MM.1S (cell line): ENCODE measurements around the gene CD80.

ENCODE experiments used
- DNase-seq: peaks from one replicate; pipeline ENCODE4 v3.0.0-alpha.2; 2015
- H2AFZ ChIP-seq: fragments of 300-600 bp; sonication (generic); 2 replicates; pipeline ENCODE4 v1.6.0; 2016; ENCODE audit warnings: antibody characterized with exemption, low read length
- H3F3A ChIP-seq: fragments of 300-600 bp; sonication (generic); 2 replicates; pipeline ENCODE4 v1.6.1; 2016; ENCODE audit warnings: mild to moderate bottlenecking, antibody characterized with exemption, low read length, moderate library complexity, mixed read lengths; ENCODE audit not compliant: insufficient read depth
- H3K27ac ChIP-seq: fragments of 300-600 bp; sonication (generic); 2 replicates; pipeline ENCODE4 v1.5.1; 2016; ENCODE audit warnings: mild to moderate bottlenecking, low read length
- H3K27me3 ChIP-seq: fragments of 300-600 bp; sonication (generic); replicated peaks from 2 replicates; pipeline ENCODE4 v1.6.0; 2016; ENCODE audit warnings: low read length; ENCODE audit not compliant: insufficient read depth
- H3K36me3 ChIP-seq: fragments of 300-600 bp; sonication (generic); replicated peaks from 2 replicates; pipeline ENCODE4 v1.6.1; 2016; ENCODE audit warnings: mild to moderate bottlenecking, low read length, mixed read lengths; ENCODE audit not compliant: insufficient read depth
- H3K4me1 ChIP-seq: fragments of 300-600 bp; sonication (generic); 2 replicates; pipeline ENCODE4 v1.6.1; 2016; ENCODE audit warnings: low read length, mixed read lengths
- H3K4me2 ChIP-seq: fragments of 300-600 bp; sonication (generic); 2 replicates; pipeline ENCODE4 v1.6.0; 2016; ENCODE audit warnings: low read depth, low read length
- H3K4me3 ChIP-seq: fragments of 300-600 bp; sonication (generic); 2 replicates; pipeline ENCODE4 v1.5.1; 2016; ENCODE audit warnings: low read length, mixed read lengths
- H3K79me2 ChIP-seq: fragments of 300-600 bp; sonication (generic); 2 replicates; pipeline ENCODE4 v1.6.1; 2016; ENCODE audit warnings: mixed run types, low read length, mixed read lengths
- H3K9ac ChIP-seq: fragments of 300-600 bp; sonication (generic); 2 replicates; pipeline ENCODE4 v1.6.1; 2016; ENCODE audit warnings: low read length, mixed read lengths
- H3K9me2 ChIP-seq: fragments of 300-600 bp; sonication (generic); replicated peaks from 2 replicates; pipeline ENCODE4 v1.6.1; 2016; ENCODE audit warnings: mild to moderate bottlenecking, low read length, mixed read lengths; ENCODE audit not compliant: insufficient read depth
- H3K9me3 ChIP-seq: fragments of 300-600 bp; sonication (generic); replicated peaks from 2 replicates; pipeline ENCODE4 v1.6.1; 2016; ENCODE audit warnings: mild to moderate bottlenecking, low read length, mixed read lengths; ENCODE audit not compliant: insufficient read depth
- H4K20me1 ChIP-seq: fragments of 300-600 bp; sonication (generic); 2 replicates; pipeline ENCODE4 v1.6.1; 2016; ENCODE audit warnings: mild to moderate bottlenecking, low read length, moderate library complexity, mixed read lengths; ENCODE audit not compliant: insufficient read depth
- EZH2 ChIP-seq: fragments of 300-600 bp; sonication (generic); optimal IDR thresholded peaks from 2 replicates; pipeline ENCODE3; 2017; ENCODE audit warnings: low read depth, mild to moderate bottlenecking, antibody characterized with exemption, low read length, mixed read lengths
- EZH2phosphoT487 ChIP-seq: fragments of 300-600 bp; sonication (generic); IDR thresholded peaks from 2 replicates; pipeline ENCODE4 v1.6.1; 2018; ENCODE audit warnings: antibody characterized with exemption, low read length
- TF ChIP-seq, protein P1 (sequence below): fragments of 300-600 bp; sonication (generic); IDR thresholded peaks from 2 replicates; pipeline ENCODE4 v1.5.1; 2016; ENCODE audit warnings: antibody characterized with exemption, low read length, mixed read lengths

Gene CD80, protein sequence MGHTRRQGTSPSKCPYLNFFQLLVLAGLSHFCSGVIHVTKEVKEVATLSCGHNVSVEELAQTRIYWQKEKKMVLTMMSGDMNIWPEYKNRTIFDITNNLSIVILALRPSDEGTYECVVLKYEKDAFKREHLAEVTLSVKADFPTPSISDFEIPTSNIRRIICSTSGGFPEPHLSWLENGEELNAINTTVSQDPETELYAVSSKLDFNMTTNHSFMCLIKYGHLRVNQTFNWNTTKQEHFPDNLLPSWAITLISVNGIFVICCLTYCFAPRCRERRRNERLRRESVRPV

DNA sequence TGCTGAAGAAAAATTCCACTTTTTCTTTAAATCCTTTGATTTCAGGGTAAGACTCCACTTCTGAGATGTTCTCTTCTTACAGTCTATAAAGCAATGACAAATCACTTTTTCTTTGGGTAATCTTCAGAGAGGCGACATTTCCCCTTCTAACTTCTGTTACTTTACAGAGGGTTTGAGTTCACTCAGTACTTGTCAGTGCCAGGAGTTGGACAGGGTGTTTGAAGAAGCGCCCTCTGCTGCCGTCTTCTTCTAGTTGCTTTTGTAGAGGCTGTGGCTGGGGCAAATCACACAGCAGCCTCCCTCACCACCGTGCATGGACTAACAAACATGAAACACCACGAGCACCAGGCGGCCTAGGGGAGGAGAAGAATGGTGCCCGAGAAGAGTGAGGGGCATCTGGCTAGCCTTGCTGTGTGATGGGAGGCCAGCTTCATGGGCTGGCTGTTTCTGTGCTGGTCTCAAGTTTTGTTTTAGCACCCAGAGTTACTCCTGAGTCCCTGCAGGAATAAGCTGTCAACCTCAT is at the start of gene CD80:
Gene CD80, minus strand, starts transcription at position 174 of the 523 bp plus-strand sequence. CDS start 1,886 bp downstream, outside the sequence.
- peaks cover 7% of the 10 kb centered on the region for H3K4me1 ChIP-seq
- H3F3A ChIP-seq, result no peaks in the 10 kb centered on the region
- no peaks in the 10 kb centered on the region for H3K9me3 ChIP-seq
- no peaks in the 10 kb centered on the region for H3K9me2 ChIP-seq
- H3K4me2 ChIP-seq, result peak within 1 kb of the TSS; percentile 24; the same call in 1 of the 2 replicates
- no peaks in the 10 kb centered on the region for H3K79me2 ChIP-seq
- H3K27me3 ChIP-seq, result no peaks in the 10 kb centered on the region
- H3K4me3 ChIP-seq, result no peak within 1 kb of the TSS
- peak; percentile 71 for DNase-seq
- no peaks in the 10 kb centered on the region for H3K36me3 ChIP-seq
- H3K9ac ChIP-seq, result no peak within 1 kb of the TSS
- no peak within 1 kb of the TSS for H3K27ac ChIP-seq
- H2AFZ ChIP-seq, result peak within 1 kb of the TSS; percentile 65
- H4K20me1 ChIP-seq, result no peaks in the 10 kb centered on the region
- TF ChIP-seq, protein P1, sequence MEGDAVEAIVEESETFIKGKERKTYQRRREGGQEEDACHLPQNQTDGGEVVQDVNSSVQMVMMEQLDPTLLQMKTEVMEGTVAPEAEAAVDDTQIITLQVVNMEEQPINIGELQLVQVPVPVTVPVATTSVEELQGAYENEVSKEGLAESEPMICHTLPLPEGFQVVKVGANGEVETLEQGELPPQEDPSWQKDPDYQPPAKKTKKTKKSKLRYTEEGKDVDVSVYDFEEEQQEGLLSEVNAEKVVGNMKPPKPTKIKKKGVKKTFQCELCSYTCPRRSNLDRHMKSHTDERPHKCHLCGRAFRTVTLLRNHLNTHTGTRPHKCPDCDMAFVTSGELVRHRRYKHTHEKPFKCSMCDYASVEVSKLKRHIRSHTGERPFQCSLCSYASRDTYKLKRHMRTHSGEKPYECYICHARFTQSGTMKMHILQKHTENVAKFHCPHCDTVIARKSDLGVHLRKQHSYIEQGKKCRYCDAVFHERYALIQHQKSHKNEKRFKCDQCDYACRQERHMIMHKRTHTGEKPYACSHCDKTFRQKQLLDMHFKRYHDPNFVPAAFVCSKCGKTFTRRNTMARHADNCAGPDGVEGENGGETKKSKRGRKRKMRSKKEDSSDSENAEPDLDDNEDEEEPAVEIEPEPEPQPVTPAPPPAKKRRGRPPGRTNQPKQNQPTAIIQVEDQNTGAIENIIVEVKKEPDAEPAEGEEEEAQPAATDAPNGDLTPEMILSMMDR, result peak; percentile 56
- TF ChIP-seq EZH2, result no peak

DNA sequence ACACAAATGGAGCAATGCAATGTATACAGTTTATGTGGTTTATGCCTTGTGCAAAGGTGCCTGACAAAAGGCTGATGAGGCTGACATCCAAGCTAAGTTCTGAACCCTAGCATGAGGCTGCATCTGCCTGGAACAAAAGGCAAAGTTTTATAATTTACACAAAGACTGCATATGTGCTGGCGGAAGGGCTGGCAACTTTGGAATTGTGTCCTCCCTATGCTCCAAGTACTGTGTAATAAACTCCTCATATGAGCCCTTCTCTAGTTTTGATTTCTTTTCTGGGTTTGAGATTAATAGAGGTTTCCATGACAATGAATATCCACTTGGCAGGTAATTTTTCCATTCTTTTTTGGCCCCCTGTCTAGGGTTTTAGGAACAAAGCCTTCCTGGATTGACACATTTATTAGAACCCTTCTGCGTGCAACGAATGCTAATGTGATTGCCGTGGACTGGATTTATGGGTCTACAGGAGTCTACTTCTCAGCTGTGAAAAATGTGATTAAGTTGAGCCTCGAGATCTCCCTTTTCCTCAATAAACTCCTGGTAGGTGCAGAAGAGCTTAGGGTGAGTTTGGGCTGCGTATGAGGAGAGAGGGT is 49.1 kb upstream of the CD80 start:
- Histone ChIP-seq H3K9ac (no peak overlapping the region), H3K27ac (no peak overlapping the region), H3K9me2 (no peaks in the 10 kb centered on the region), H2AFZ (no peak overlapping the region), H3K4me1 (peaks cover 6% of the 10 kb centered on the region; the same call in 1 of the 2 replicates), H3K36me3 (no peaks in the 10 kb centered on the region), H3F3A (no peaks in the 10 kb centered on the region), H3K9me3 (no peaks in the 10 kb centered on the region), H3K79me2 (no peaks in the 10 kb centered on the region), H3K27me3 (no peaks in the 10 kb centered on the region), H4K20me1 (no peaks in the 10 kb centered on the region), H3K4me2 (no peak overlapping the region), H3K4me3 (no peak overlapping the region)
- TF ChIP-seq EZH2, result no peak
- TF ChIP-seq EZH2phosphoT487, result no peak
- TF ChIP-seq, protein P1, result no peak
- no peak for DNase-seq

DNA sequence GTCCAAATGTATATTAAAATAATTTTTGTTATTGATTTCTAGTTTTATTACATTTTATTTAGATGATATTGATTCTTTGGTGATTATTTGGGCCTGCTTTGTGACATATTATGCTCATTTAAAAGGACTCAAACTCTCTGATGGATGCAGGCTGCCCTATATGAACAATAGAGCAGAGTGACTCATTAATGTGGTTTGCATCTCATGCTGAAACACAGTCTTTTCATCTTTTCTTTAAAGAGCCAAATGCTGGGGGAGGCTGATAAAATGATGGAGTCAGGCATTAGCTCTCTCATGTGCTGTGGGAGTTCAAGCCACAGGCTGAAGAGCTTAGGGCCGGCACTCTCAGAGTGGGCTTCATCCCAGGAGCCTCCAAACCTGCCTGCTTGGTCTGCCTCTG is 45.5 kb upstream of the CD80 start:
- Histone ChIP-seq H3K9me2 (no peaks in the 10 kb centered on the region), H3K36me3 (no peaks in the 10 kb centered on the region), H3K9ac (no peak overlapping the region), H3K4me1 (no peaks in the 10 kb centered on the region), H3K4me3 (no peak overlapping the region), H4K20me1 (no peaks in the 10 kb centered on the region), H3K27me3 (no peaks in the 10 kb centered on the region), H3K9me3 (no peaks in the 10 kb centered on the region), H3K4me2 (no peak overlapping the region), H2AFZ (no peak overlapping the region), H3K79me2 (no peaks in the 10 kb centered on the region), H3F3A (no peaks in the 10 kb centered on the region), H3K27ac (no peak overlapping the region)
- no peak for TF ChIP-seq EZH2
- DNase-seq, result no peak

DNA sequence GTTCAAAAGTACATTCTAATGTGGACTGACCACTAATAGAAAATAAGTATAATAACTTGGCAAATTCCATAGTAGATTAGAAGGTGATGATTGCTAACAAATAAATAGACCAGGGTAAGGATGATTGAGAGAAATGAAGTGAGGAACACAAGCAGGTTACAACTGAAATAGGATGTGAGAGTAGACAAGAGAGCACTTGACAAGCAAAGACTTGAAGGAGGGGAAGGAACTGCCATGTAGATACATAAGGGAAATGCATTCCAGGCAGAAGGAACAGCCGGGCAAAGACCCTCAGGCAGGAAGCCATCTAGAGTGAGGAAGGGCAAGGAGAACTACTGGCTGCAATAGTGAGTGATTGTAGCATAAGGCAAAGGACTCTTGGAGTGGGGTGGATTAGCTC is 43.3 kb upstream of the CD80 start:
- Histone ChIP-seq H3K4me1 (no peaks in the 10 kb centered on the region), H3K9me3 (no peaks in the 10 kb centered on the region), H3K9ac (no peak overlapping the region), H4K20me1 (no peaks in the 10 kb centered on the region), H3K79me2 (no peaks in the 10 kb centered on the region), H3K36me3 (no peaks in the 10 kb centered on the region), H3K27ac (no peak overlapping the region), H3F3A (no peaks in the 10 kb centered on the region), H3K9me2 (no peaks in the 10 kb centered on the region), H3K27me3 (no peaks in the 10 kb centered on the region), H3K4me2 (no peak overlapping the region), H3K4me3 (no peak overlapping the region), H2AFZ (no peak overlapping the region)
- TF ChIP-seq EZH2 (no peak), EZH2phosphoT487 (no peak)
- TF ChIP-seq, protein P1, result no peak
- DNase-seq, result no peak
